ENCODE results near the gene PACC1.

GRCh38 chr1:212351588-212352362 lies 62.9 kb downstream of the PACC1 start:
- TF ChIP-seq CTCF (IDR thresholded peaks at IDR 0.05) (no peak), EP300 (IDR thresholded peaks at IDR 0.05) (no peak)
